SK-N-SH (cell line): ENCODE data around the gene PPY. TPM values are rescaled to one million over a fixed set of nuclear protein-coding genes. Genes with fewer than 3 reads are reported as not detected.

Experiments used
- CTCF ChIA-PET: fragments of 300-600, 350-600 bp; formaldehyde crosslinking; extraction: SDS; loops from one replicate; lab custom pipeline; 2021; lab: Yijun Ruan, JAX
- POLR2A ChIA-PET: fragments of 350-600 bp; sonication (Branson Sonifier 250); formaldehyde crosslinking; extraction: SDS; loops from one replicate; lab custom pipeline; 2020; ENCODE audit warnings: antibody characterized with exemption, inconsistent platforms; lab: Yijun Ruan, JAX
- DNase-seq: peaks from one replicate; pipeline ENCODE4 v3.0.0; 2012
- H2AFZ ChIP-seq: fragments of 200-600 bp; sonication (generic); 2 replicates; pipeline ENCODE4 v1.8.1; 2016; ENCODE audit warnings: antibody characterized with exemption, mild to moderate bottlenecking, low read depth
- H3F3A ChIP-seq: fragments of 200-600 bp; sonication (generic); replicated peaks from 2 replicates; pipeline ENCODE3; 2016; ENCODE audit warnings: antibody characterized with exemption, mild to moderate bottlenecking; ENCODE audit not compliant: insufficient read depth
- H3K27ac ChIP-seq, 2 experiments: fragments of 200-500 bp in 1 of 2; fragments of 200-600 bp in 1 of 2; sonication (Bioruptor generic) in 1 of 2; sonication (generic), shearing (Covaris generic) in 1 of 2; 2 replicates each; pipeline versions ENCODE4 v1.5.1 to v1.6.1; 2014 to 2016; ENCODE audit warnings: low read depth in 2 of 2, inconsistent platforms in 1 of 2, low read length in 1 of 2, mild to moderate bottlenecking in 1 of 2, mixed read lengths in 1 of 2
- H3K27me3 ChIP-seq: fragments of 200-600 bp; sonication (generic), shearing (Covaris generic); 2 replicates; pipeline ENCODE4 v1.6.1; 2016; ENCODE audit warnings: mixed run types; ENCODE audit not compliant: insufficient read depth
- H3K36me3 ChIP-seq, 2 experiments: fragments of 200-500 bp in 1 of 2; fragments of 200-600 bp in 1 of 2; sonication (Bioruptor generic) in 1 of 2; sonication (generic) in 1 of 2; replicated peaks in 1 of 2; 2 replicates each; pipeline versions ENCODE3 to v1.5.1; 2014 to 2016; ENCODE audit warnings: low read length in 1 of 2, mild to moderate bottlenecking in 1 of 2; ENCODE audit not compliant: insufficient read depth in 2 of 2, control insufficient read depth in 1 of 2
- H3K4me1 ChIP-seq, 2 experiments: fragments of 200-500 bp in 1 of 2; fragments of 200-600 bp in 1 of 2; sonication (Bioruptor generic) in 1 of 2; sonication (generic), shearing (Covaris generic) in 1 of 2; 2 replicates each; pipeline versions ENCODE4 v1.5.1 to v1.6.1; 2014 to 2016; ENCODE audit warnings: low read depth in 1 of 2, low read length in 1 of 2, mixed run types in 1 of 2; ENCODE audit not compliant: insufficient read depth in 2 of 2, control insufficient read depth in 1 of 2
- H3K4me2 ChIP-seq: fragments of 200-600 bp; sonication (generic), shearing (Covaris generic); 2 replicates; pipeline ENCODE4 v1.6.1; 2017; ENCODE audit warnings: mixed run types
- H3K4me3 ChIP-seq, 2 experiments: fragments of 200-500 bp in 1 of 2; fragments of 200-600 bp in 1 of 2; sonication (Bioruptor generic) in 1 of 2; sonication (generic), shearing (Covaris generic) in 1 of 2; 2 replicates each; pipeline versions ENCODE4 v1.5.1 to v1.8.1; 2014 to 2016; ENCODE audit warnings: low read depth in 2 of 2, inconsistent platforms in 1 of 2, low read length in 1 of 2, mild to moderate bottlenecking in 1 of 2, mixed read lengths in 1 of 2, moderate library complexity in 1 of 2
- H3K79me2 ChIP-seq: fragments of 200-600 bp; sonication (generic); 2 replicates; pipeline ENCODE4 v1.8.1; 2017; ENCODE audit warnings: mild to moderate bottlenecking; ENCODE audit not compliant: insufficient read depth
- H3K9ac ChIP-seq: fragments of 200-600 bp; sonication (generic); 2 replicates; pipeline ENCODE4 v1.6.1; 2017; ENCODE audit warnings: mixed run types
- H3K9me2 ChIP-seq: fragments of 200-600 bp; sonication (generic); 2 replicates; pipeline ENCODE4 v1.6.1; 2017; ENCODE audit warnings: mixed run types
- H3K9me3 ChIP-seq: fragments of 200-600 bp; sonication (generic); 2 replicates; pipeline ENCODE4 v1.6.1; 2017; ENCODE audit warnings: mixed run types, mild to moderate bottlenecking, moderate library complexity
- H4K20me1 ChIP-seq: fragments of 200-600 bp; sonication (generic); 2 replicates; pipeline ENCODE4 v1.6.1; 2017; ENCODE audit warnings: mild to moderate bottlenecking, mixed run types; ENCODE audit not compliant: insufficient read depth
- CHD2 ChIP-seq: fragments of 150-350 bp; IDR thresholded peaks from 2 replicates; pipeline ENCODE4 v1.6.1; 2018; ENCODE audit warnings: low read length; ENCODE audit not compliant: partially characterized antibody
- CTCF ChIP-seq: fragments of 200-600 bp; sonication (generic); IDR thresholded peaks from 2 replicates; pipeline ENCODE4 v1.6.1; 2017; ENCODE audit warnings: antibody characterized with exemption, mild to moderate bottlenecking, moderate library complexity
- ELF1 ChIP-seq: IDR thresholded peaks from 2 replicates; pipeline ENCODE4 v1.4.0; 2012
- EP300 ChIP-seq, 2 experiments: IDR thresholded peaks; 2 replicates each; pipeline versions ENCODE4 v1.4.0 to v1.6.1; 2012; ENCODE audit warnings: borderline replicate concordance in 1 of 2, low read depth in 1 of 2, low read length in 1 of 2
- FOXM1 ChIP-seq: IDR thresholded peaks from 2 replicates; pipeline ENCODE4 v1.4.0; 2012; ENCODE audit warnings: low read depth, mild to moderate bottlenecking
- JUND ChIP-seq: IDR thresholded peaks from 2 replicates; pipeline ENCODE4 v1.4.0; 2012
- MAX ChIP-seq: IDR thresholded peaks from 2 replicates; pipeline ENCODE4 v1.4.0; 2012; ENCODE audit warnings: low read depth
- MXI1 ChIP-seq: IDR thresholded peaks from 2 replicates; pipeline ENCODE4 v1.6.1; 2012; ENCODE audit warnings: mild to moderate bottlenecking, low read depth, low read length, improper control_type of control experiment
- NFIC ChIP-seq: IDR thresholded peaks from 2 replicates; pipeline ENCODE4 v1.4.0; 2012; ENCODE audit warnings: borderline replicate concordance
- PBX3 ChIP-seq: IDR thresholded peaks from 2 replicates; pipeline ENCODE4; 2012
- RCOR1 ChIP-seq: fragments of 150-350 bp; IDR thresholded peaks from 2 replicates; pipeline ENCODE4 v1.6.1; 2017; ENCODE audit warnings: antibody characterized with exemption, low read length
- REST ChIP-seq: IDR thresholded peaks from 2 replicates; pipeline ENCODE4 v1.6.1; 2012; ENCODE audit warnings: mild to moderate bottlenecking, low read depth, low read length, moderate library complexity
- RFX5 ChIP-seq: IDR thresholded peaks from 2 replicates; pipeline ENCODE4 v1.6.1; 2012; ENCODE audit warnings: mild to moderate bottlenecking, improper control_type of control experiment, low read length
- SIN3A ChIP-seq: IDR thresholded peaks from 2 replicates; pipeline ENCODE4 v1.6.1; 2012; ENCODE audit warnings: low read depth, mild to moderate bottlenecking, low read length, moderate library complexity, borderline replicate concordance
- TEAD4 ChIP-seq: IDR thresholded peaks from 2 replicates; pipeline ENCODE4 v1.4.0; 2012; ENCODE audit warnings: mild to moderate bottlenecking, borderline replicate concordance; ENCODE audit not compliant: insufficient read depth
- YY1 ChIP-seq: IDR thresholded peaks from 2 replicates; pipeline ENCODE4 v1.4.0; 2012; ENCODE audit warnings: low read depth, mild to moderate bottlenecking
- WGBS: methylation state at CpG from one replicate; pipeline ENCODE4 v1.1.6; 2017; ENCODE audit warnings: low lambda C conversion rate; 5-methylcytosine and 5-hydroxymethylcytosine counted together
- polyA plus RNA-seq, 3 experiments: library from polyadenylated mRNA; depleted of rRNA; stranded (reverse); fragments of >200 nt; gene quantifications; 2 replicates each; pipeline ENCODE4 v1.2.3, GENCODE V29; 2012

Gene PPY
- polyA plus RNA-seq, 1 of the 3 experiments (the other 2 are of a cell fraction): not detected

- Histone ChIP-seq H4K20me1 (no peaks in the 10 kb centered on the region), H3K9me3 (no peaks in the 10 kb centered on the region), H3F3A (peaks cover 9% of the 10 kb centered on the region), H3K36me3 (no peaks in the 10 kb centered on the region), H3K9ac (peak overlapping the region; percentile 87), H3K4me2 (peak overlapping the region; percentile 100), H3K79me2 (no peaks in the 10 kb centered on the region), H3K4me1 (peaks cover 9 to 16% of the 10 kb centered on the region in 2 experiments; a peak in 2 of 4 replicates), H3K9me2 (no peaks in the 10 kb centered on the region), H3K27ac (peak overlapping the region; percentile 24 to 91; a peak in 2 of 4 replicates), H3K27me3 (peaks cover 5% of the 10 kb centered on the region; the same call in 1 of the 2 replicates), H2AFZ (peak overlapping the region; percentile 90), H3K4me3 (peak overlapping the region; percentile 66 to 91)
- no peak for TF ChIP-seq SIN3A
- TF ChIP-seq MXI1: 0 out of 2 replicates have a peak, but pooled peaks have one; percentile 4
- no peak for DNase-seq
- 7% methylated on average over 21 of the region's 29 CpGs for WGBS
- ChIA-PET POLR2A (interaction anchor here (0.6 to 1.1 kb wide), 3 partner anchors 100 to 591 kb away, joined by 3 to 7 read pairs (median 4); no protein-coding TSS in a partner anchor), CTCF (interaction anchor here (0.9 to 23.5 kb wide), 13 partner anchors 7 to 233 kb away, joined by 3 to 344 read pairs (median 11); partner anchors contain the start of gene PPY)
Measured at GRCh38 chr17:43906951-43907424, 35.3 kb downstream of the PPY start.

GRCh38 chr17:43905985-43906852 is 36.1 kb downstream of the PPY start:
- no peaks in the 10 kb centered on the region for H3K79me2 ChIP-seq
- peak overlapping the region in 1 of 2 experiments; percentile 91; a peak in 3 of 4 replicates for H3K27ac ChIP-seq
- H3K4me2 ChIP-seq: peak overlapping the region; percentile 100
- H3K9me3 ChIP-seq: no peaks in the 10 kb centered on the region
- peak; percentile 79 for TF ChIP-seq NFIC
- TF ChIP-seq ELF1: no peak
- no peak for TF ChIP-seq TEAD4
- no peak for TF ChIP-seq YY1
- TF ChIP-seq REST: no peak
- TF ChIP-seq PBX3: 0 out of 2 replicates have a peak, but pooled peaks have one; percentile 35
- peak; percentile 37; the same call in 1 of the 2 replicates for TF ChIP-seq RCOR1
- peak in 1 of 2 experiments; percentile 19; a peak in 1 of 4 replicates for TF ChIP-seq EP300 (IDR thresholded peaks at IDR 0.05; ENCODE audit: borderline replicate concordance in 1 of 2, low read depth in 1 of 2, low read length in 1 of 2)
- TF ChIP-seq CHD2: peak; percentile 32
- TF ChIP-seq RFX5: no peak
- TF ChIP-seq FOXM1: no peak
- TF ChIP-seq MAX: peak; percentile 66
- no peak for TF ChIP-seq CTCF
- TF ChIP-seq JUND: no peak
- peak overlapping the region; percentile 66 to 91 for H3K4me3 ChIP-seq
- H3K9me2 ChIP-seq: no peaks in the 10 kb centered on the region
- DNase-seq: peak; percentile 89
- CTCF ChIA-PET: interaction anchor here (0.9 to 23.5 kb wide), 11 partner anchors 17 to 233 kb away, joined by 3 to 344 read pairs (median 9); no protein-coding TSS in a partner anchor
- POLR2A ChIA-PET: interaction anchor here (1.1 kb wide), 1 partner anchor 101 kb away, joined by 4 read pairs; no protein-coding TSS in a partner anchor
- H2AFZ ChIP-seq: peak overlapping the region; percentile 90
- H3K9ac ChIP-seq: peak overlapping the region; percentile 87
- H3F3A ChIP-seq: peaks cover 9% of the 10 kb centered on the region
- H3K4me1 ChIP-seq: peaks cover 10 to 19% of the 10 kb centered on the region in 2 experiments; a peak in 2 of 4 replicates
- no peaks in the 10 kb centered on the region; the same call in 1 of the 2 replicates for H3K27me3 ChIP-seq
- 7% methylated on average over 28 of the region's 37 CpGs for WGBS
- no peaks in the 10 kb centered on the region for H4K20me1 ChIP-seq
- H3K36me3 ChIP-seq: no peaks in the 10 kb centered on the region
